HCT116 (cell line): Measurements from ENCODE around the gene DOCK11. TPM values are rescaled to one million over a fixed set of nuclear protein-coding genes. Genes with fewer than 3 reads are reported as not detected.

Experiments used
- ATAC-seq: fragments of 200-7000 bp; cut with Tn5 transposase; 2 replicates; pipeline ENCODE4 v1.9.1; 2020; ENCODE audit warnings: mild to moderate bottlenecking, moderate library complexity
- BruUV-seq: library from RNA; stranded (reverse); fragments of 400-500 nt; replicated peaks from 2 replicates; lab custom pipeline; 2021; lab: Mats Ljungman, UMichigan
- CTCF ChIA-PET: fragments of 300-600 bp; sonication (Branson Sonifier 250); formaldehyde crosslinking; loops from one replicate; lab custom pipeline; 2021; ENCODE audit warnings: antibody characterized with exemption; lab: Charles Lee
- POLR2A ChIA-PET: fragments of 300-600, 350-600 bp; sonication (Branson Sonifier 250); formaldehyde crosslinking; loops from one replicate; lab custom pipeline; 2021; ENCODE audit warnings: antibody characterized with exemption; lab: Charles Lee
- RAD21 ChIA-PET, 2 experiments: fragments of 300-600 bp; sonication (Branson Sonifier 250); formaldehyde crosslinking; loops; one replicate each; lab custom pipeline; 2023; ENCODE audit warnings: low total read pairs in 2 of 2; ENCODE audit not compliant: uncharacterized antibody in 2 of 2, unreplicated experiment in 2 of 2, low non-redundant PET in 1 of 2; lab: Charles Lee
- DNase-seq: peaks from one replicate; pipeline ENCODE4 v3.0.0-alpha.2; 2010; ENCODE audit warnings: low read depth, low spot score
- H2AFZ ChIP-seq: fragments of 200-600 bp; shearing (Covaris generic), sonication (generic); 2 replicates; pipeline ENCODE4 v1.6.1; 2017; ENCODE audit warnings: low read depth, mixed run types, mixed read lengths, antibody characterized with exemption, low read length; ENCODE audit not compliant: poor library complexity, severe bottlenecking
- H3K27ac ChIP-seq: 2 replicates; pipeline ENCODE4 v1.5.1; 2012; ENCODE audit warnings: low read depth, low read length
- H3K27me3 ChIP-seq: fragments of 200-600 bp; sonication (generic); 2 replicates; pipeline ENCODE4 v1.6.1; 2016; ENCODE audit warnings: mixed run types, low read length, mixed read lengths; ENCODE audit not compliant: insufficient read depth
- H3K36me3 ChIP-seq, 2 experiments: fragments of 200-500 bp in 1 of 2; fragments of 200-600 bp in 1 of 2; sonication (Bioruptor generic) in 1 of 2; sonication (generic) in 1 of 2; 2 replicates each; pipeline versions ENCODE4 v1.5.1 to v1.6.1; 2014 to 2016; ENCODE audit warnings: low read length in 2 of 2, inconsistent platforms in 1 of 2, mixed read lengths in 1 of 2, mixed run types in 1 of 2; ENCODE audit not compliant: insufficient read depth in 2 of 2, control insufficient read depth in 1 of 2
- H3K4me1 ChIP-seq, 2 experiments: fragments of 200-600 bp in 1 of 2; sonication (generic) in 1 of 2; 2 replicates each; pipeline versions ENCODE4 v1.5.1 to v1.6.1; 2012 to 2017; ENCODE audit warnings: low read length in 2 of 2, inconsistent platforms in 1 of 2, mild to moderate bottlenecking in 1 of 2, mixed read lengths in 1 of 2, mixed run types in 1 of 2, moderate library complexity in 1 of 2; ENCODE audit not compliant: insufficient read depth in 2 of 2, control insufficient read depth in 1 of 2
- H3K4me2 ChIP-seq: fragments of 200-600 bp; sonication (generic); 2 replicates; pipeline ENCODE4 v1.6.1; 2017; ENCODE audit warnings: mixed run types, low read length, mixed read lengths
- H3K4me3 ChIP-seq, 2 experiments: fragments of 200-600 bp in 1 of 2; sonication (generic) in 1 of 2; replicated peaks in 1 of 2; 2 replicates each; pipeline ENCODE4 v1.5.1; 2011 to 2016; ENCODE audit warnings: low read length in 2 of 2, control low read depth in 1 of 2, low read depth in 1 of 2, mild to moderate bottlenecking in 1 of 2, mixed read lengths in 1 of 2, mixed run types in 1 of 2
- H3K79me2 ChIP-seq: fragments of 200-600 bp; sonication (generic); 2 replicates; pipeline ENCODE4 v1.6.1; 2017; ENCODE audit warnings: mild to moderate bottlenecking, mixed run types, low read length, moderate library complexity, mixed read lengths; ENCODE audit not compliant: insufficient read depth
- H3K9ac ChIP-seq: fragments of 200-600 bp; sonication (generic); 2 replicates; pipeline ENCODE4 v1.6.1; 2016; ENCODE audit warnings: low read length, mixed read lengths
- H3K9me2 ChIP-seq: fragments of 200-600 bp; sonication (generic), shearing (Covaris generic); 2 replicates; pipeline ENCODE4 v1.6.1; 2017; ENCODE audit warnings: mixed run types, mild to moderate bottlenecking, moderate library complexity; ENCODE audit not compliant: insufficient read depth
- H3K9me3 ChIP-seq, 2 experiments: fragments of 200-500 bp in 1 of 2; fragments of 200-600 bp in 1 of 2; sonication (Bioruptor generic) in 1 of 2; sonication (generic) in 1 of 2; 2 replicates each; pipeline ENCODE4 v1.6.1; 2014 to 2017; ENCODE audit warnings: low read length in 2 of 2, mixed read lengths in 2 of 2, inconsistent platforms in 1 of 2, low read depth in 1 of 2, mild to moderate bottlenecking in 1 of 2, mixed run types in 1 of 2, moderate library complexity in 1 of 2; ENCODE audit not compliant: control insufficient read depth in 1 of 2, insufficient read depth in 1 of 2
- H4K20me1 ChIP-seq: fragments of 200-600 bp; sonication (generic), shearing (Covaris generic); 2 replicates; pipeline ENCODE4 v1.6.1; 2017; ENCODE audit warnings: mixed run types, mild to moderate bottlenecking, moderate library complexity; ENCODE audit not compliant: insufficient read depth
- EZH2 ChIP-seq: fragments of 200-600 bp; sonication (generic); IDR thresholded peaks from 2 replicates; pipeline ENCODE4 v1.6.1; 2017; ENCODE audit warnings: antibody characterized with exemption, mixed run types
- EZH2phosphoT487 ChIP-seq: fragments of 200-600 bp; IDR thresholded peaks from 2 replicates; pipeline ENCODE4 v1.6.1; 2018; ENCODE audit warnings: antibody characterized with exemption, borderline replicate concordance
- JUND ChIP-seq: IDR thresholded peaks from 2 replicates; pipeline ENCODE4 v1.6.1; 2012
- POLR2A ChIP-seq: IDR thresholded peaks from 2 replicates; pipeline ENCODE4 v1.7.0; 2011; ENCODE audit warnings: borderline replicate concordance; ENCODE audit not compliant: insufficient read depth, insufficient read length; ENCODE audit errors: extremely low read depth
- POLR2AphosphoS5 ChIP-seq: IDR thresholded peaks from 2 replicates; pipeline ENCODE4 v1.6.1; 2011; ENCODE audit warnings: mild to moderate bottlenecking, low read depth, low read length, moderate library complexity
- RAD21 ChIP-seq: IDR thresholded peaks from 2 replicates; pipeline ENCODE4 v1.6.1; 2012; ENCODE audit warnings: low read depth, mild to moderate bottlenecking
- SRF ChIP-seq: IDR thresholded peaks from 2 replicates; pipeline ENCODE4 v1.6.1; 2012; ENCODE audit warnings: low read depth
- TCF7L2 ChIP-seq: IDR thresholded peaks from 2 replicates; pipeline ENCODE4 v1.7.0; 2011; ENCODE audit warnings: borderline replicate concordance, inconsistent platforms; ENCODE audit not compliant: insufficient read depth, insufficient read length; ENCODE audit errors: extremely low read depth
- YY1 ChIP-seq: IDR thresholded peaks from 2 replicates; pipeline ENCODE4 v1.6.1; 2011; ENCODE audit warnings: low read length, low read depth, moderate library complexity, mild to moderate bottlenecking; ENCODE audit not compliant: insufficient replicate concordance; ENCODE audit errors: extremely low read depth
- intact Hi-C: fragments of 100-400 bp; cut with micrococcal nuclease; formaldehyde crosslinking; loops from 2 replicates; pipeline ENCODE4 v1.10.0; 2022
- total RNA-seq: library from RNA; stranded (reverse); gene quantifications from one replicate; pipeline ENCODE4 v1.2.1, GENCODE V29; 2021; ENCODE audit not compliant: unreplicated experiment
- TF ChIP-seq, protein P1 (sequence below), 3 experiments: fragments of 200-600 bp in 1 of 3; sonication (generic) in 1 of 3; IDR thresholded peaks in 2 of 3; conservative IDR thresholded peaks in 1 of 3; 2 replicates each; pipeline ENCODE4 v1.5.1; 2012 to 2017; ENCODE audit warnings: low read depth in 2 of 3, low read length in 2 of 3, antibody characterized with exemption in 1 of 3, borderline replicate concordance in 1 of 3, control low read depth in 1 of 3, mild to moderate bottlenecking in 1 of 3, mixed read lengths in 1 of 3, mixed run types in 1 of 3, moderate library complexity in 1 of 3; ENCODE audit not compliant: insufficient read depth in 1 of 3
- TF ChIP-seq, protein P2 (sequence below): IDR thresholded peaks from 2 replicates; pipeline ENCODE4 v1.6.1; 2012

DOCK11 gene
- total RNA-seq, 1 experiment from 2014 or later: 0.59 TPM

DNA sequence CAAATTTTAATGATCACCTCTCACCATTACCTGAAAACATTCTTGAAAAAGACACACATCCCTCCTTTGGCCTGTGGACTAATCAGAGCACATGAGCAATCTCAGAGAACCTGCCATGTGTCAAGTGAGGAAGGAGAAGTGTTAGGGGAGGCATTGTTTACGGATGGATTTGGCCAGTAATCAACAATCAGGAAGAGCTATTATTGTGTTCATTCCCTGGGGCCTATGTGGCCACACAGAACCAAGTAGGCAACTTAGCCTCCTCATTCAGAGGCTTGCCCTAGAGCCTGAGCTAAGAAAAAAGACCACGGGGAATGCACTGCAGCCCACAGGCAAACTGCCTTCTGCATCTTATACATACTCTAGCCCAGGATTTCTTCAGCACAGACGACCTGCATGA, 40.6 kb upstream of the DOCK11 start (continued):
- TF ChIP-seq, protein P1, sequence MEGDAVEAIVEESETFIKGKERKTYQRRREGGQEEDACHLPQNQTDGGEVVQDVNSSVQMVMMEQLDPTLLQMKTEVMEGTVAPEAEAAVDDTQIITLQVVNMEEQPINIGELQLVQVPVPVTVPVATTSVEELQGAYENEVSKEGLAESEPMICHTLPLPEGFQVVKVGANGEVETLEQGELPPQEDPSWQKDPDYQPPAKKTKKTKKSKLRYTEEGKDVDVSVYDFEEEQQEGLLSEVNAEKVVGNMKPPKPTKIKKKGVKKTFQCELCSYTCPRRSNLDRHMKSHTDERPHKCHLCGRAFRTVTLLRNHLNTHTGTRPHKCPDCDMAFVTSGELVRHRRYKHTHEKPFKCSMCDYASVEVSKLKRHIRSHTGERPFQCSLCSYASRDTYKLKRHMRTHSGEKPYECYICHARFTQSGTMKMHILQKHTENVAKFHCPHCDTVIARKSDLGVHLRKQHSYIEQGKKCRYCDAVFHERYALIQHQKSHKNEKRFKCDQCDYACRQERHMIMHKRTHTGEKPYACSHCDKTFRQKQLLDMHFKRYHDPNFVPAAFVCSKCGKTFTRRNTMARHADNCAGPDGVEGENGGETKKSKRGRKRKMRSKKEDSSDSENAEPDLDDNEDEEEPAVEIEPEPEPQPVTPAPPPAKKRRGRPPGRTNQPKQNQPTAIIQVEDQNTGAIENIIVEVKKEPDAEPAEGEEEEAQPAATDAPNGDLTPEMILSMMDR (IDR thresholded peaks at IDR 0.05 in 2 of 3, conservative IDR thresholded peaks at IDR 0.05 in 1 of 3; ENCODE audit: borderline replicate concordance in 1 of 3, insufficient read depth in 1 of 3, low read depth in 2 of 3, low read length in 2 of 3): no peak
- no peak for TF ChIP-seq JUND
- no peak for TF ChIP-seq POLR2AphosphoS5
- TF ChIP-seq EZH2phosphoT487: no peak
- no peak for TF ChIP-seq TCF7L2
- no peak for TF ChIP-seq EZH2
- TF ChIP-seq SRF: no peak
- TF ChIP-seq YY1: no peak
- TF ChIP-seq, protein P2, sequence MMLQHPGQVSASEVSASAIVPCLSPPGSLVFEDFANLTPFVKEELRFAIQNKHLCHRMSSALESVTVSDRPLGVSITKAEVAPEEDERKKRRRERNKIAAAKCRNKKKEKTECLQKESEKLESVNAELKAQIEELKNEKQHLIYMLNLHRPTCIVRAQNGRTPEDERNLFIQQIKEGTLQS: no peak

DNA sequence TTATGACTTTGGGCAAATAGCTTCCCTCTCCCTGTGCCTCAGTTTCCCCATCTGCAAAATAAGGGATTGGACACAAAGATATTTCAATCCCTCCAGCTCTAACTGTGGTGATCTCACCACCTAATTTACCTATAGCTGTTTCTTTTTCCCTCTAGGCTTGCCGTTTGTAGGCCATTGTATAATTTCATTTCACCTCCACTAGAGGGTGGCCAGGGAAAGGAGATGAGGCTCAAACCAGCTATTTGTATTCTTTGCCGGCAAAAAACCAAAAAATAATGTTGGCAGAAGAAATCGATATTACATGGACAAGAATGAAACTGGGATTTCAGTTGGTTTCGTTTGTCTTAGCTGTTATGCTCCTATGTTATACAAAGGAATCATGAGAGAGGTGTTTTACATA, 36.1 kb upstream of the DOCK11 start:
- DNase-seq: no peak
- ChIA-PET RAD21 (interaction anchor here (1.1 to 1.5 kb wide), 4 partner anchors 12 to 142 kb away, joined by 3 to 9 read pairs (median 3); no protein-coding TSS in a partner anchor), POLR2A (no interaction called here), CTCF (interaction anchor here (0.7 to 4.3 kb wide), 6 partner anchors 14 to 336 kb away, joined by 3 to 71 read pairs (median 4); no protein-coding TSS in a partner anchor)
- no peaks in the 10 kb centered on the region for H3K9me3 ChIP-seq
- H4K20me1 ChIP-seq: no peaks in the 10 kb centered on the region
- no peak for TF ChIP-seq POLR2A
- peak; percentile 71 for TF ChIP-seq RAD21
- TF ChIP-seq, protein P1 (IDR thresholded peaks at IDR 0.05 in 2 of 3, conservative IDR thresholded peaks at IDR 0.05 in 1 of 3; ENCODE audit: borderline replicate concordance in 1 of 3, insufficient read depth in 1 of 3, low read depth in 2 of 3, low read length in 2 of 3): peak; percentile 27 to 47 (median 45); a peak in 5 of 6 replicates
- ATAC-seq: peak; percentile 67
- no peaks in the 10 kb centered on the region for H3K27me3 ChIP-seq
- intact Hi-C loops: loop anchor here (2.0 to 10.0 kb wide), 2 partner anchors 145 to 345 kb away; no protein-coding TSS in a partner anchor
- H3K4me2 ChIP-seq: no peak overlapping the region
- no TSS peak for BruUV-seq
- no peak overlapping the region for H3K9ac ChIP-seq
- H3K36me3 ChIP-seq: no peaks in the 10 kb centered on the region
- no peaks in the 10 kb centered on the region for H3K4me1 ChIP-seq
- no peak overlapping the region for H2AFZ ChIP-seq
- H3K9me2 ChIP-seq: no peaks in the 10 kb centered on the region
- no peaks in the 10 kb centered on the region for H3K79me2 ChIP-seq
- no peak overlapping the region for H3K4me3 ChIP-seq
- H3K27ac ChIP-seq: no peak overlapping the region
